Nucleus accumbens (tissue), 56 donors: ENCODE data around the gene ITGB2.

Source experiments
- DNase-seq, 56 donors: peaks; one replicate each; lab custom pipeline; 2025; lab: John Stamatoyannopoulos, UW

The ITGB2 gene

DNA sequence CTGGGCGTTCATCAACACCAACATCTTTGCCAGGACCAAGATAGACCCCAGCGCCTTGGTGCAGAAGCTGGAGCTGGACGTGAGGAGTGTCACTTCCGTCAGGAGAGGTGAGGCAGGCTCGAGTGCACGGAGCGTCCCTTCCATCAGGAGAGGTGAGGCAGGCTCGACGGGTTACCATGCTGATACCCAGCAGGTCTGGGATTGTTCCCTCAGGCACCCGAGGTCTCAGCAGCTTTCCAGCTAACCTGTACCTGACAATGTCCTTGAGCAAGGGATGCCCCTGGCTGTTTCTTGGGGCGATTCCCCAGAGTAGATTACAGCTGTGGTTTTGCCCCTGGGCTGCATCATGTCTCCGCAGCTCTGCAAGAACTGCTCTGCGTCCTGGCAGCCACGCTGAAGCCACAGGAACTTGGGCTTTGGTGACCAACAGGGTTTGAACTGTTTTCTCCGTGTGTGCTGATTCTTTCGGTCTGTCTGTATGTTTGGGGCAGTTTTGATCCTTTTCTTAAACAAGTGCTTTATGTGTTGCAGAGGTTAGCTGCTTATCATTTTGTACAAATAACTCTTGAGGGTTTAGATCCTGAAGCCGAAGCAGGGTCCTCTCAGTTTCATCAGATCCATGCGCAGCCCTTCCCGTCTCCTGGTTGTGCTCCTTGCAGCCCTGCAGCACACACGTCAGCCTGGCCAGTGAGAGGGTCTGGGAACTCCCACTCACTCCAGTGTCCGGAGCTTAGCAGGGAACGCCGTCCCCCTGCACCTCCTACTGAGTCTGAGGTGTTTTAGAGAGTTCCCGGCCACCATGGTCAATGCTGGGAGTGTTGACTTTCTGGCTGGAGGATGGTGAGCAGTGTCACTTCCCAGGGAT, 23.2 kb upstream of the ITGB2 start:
- DNase-seq, result no peak

DNA sequence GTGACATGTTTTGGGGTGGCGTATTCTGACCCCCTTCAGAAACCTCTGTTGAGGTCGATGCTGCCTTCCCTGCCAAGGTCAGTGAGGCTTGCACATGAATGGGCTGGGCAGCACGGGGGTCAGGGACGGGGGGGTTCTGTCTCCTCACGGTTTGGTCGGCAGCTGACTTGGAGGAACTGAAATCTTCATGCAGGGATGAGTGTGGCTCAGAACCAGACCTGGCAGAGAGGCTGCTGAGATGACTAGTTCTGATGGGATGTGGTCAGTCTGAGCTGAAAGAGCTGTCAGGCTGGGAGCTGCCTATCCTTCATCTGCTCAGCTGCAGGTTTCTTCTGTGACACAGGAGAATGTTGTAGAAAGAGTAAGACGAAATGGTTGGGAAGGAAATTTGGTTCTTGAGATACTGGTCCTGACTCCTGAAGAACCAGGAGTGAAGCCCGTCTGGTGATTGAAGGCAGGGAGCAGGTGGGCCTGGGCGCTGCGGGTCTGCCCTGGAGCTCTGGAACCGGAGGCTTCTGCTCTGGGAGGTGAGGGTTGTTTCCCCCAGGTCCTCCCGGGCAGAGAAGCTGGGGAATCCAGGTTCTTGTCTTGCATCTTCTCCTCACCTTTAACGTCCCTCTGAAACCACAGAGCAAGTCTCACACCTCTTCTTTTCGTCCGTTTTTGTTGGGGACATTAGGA, 22.4 kb upstream of the ITGB2 start:
- DNase-seq, result no peak

DNA sequence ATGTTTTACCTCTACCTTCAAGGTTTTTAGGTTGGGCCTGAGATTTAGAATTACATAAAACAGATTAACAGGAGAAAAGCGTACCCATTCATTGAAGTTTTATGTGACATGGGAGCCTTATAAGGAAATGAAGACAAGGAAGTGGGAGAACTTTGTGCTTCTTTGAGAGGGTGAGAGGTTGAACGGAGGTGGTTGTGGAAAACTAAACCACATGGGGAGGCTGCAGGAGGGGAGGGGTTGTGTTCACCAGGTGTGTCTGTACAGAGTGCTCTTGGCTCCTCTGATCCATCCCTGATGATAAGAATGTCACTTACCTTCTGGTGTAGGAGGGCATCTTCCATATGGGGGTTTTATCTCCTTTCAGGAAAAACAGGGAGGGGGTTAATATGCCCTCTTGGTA, 21.9 kb upstream of the ITGB2 start:
- DNase-seq, result no peak

DNA sequence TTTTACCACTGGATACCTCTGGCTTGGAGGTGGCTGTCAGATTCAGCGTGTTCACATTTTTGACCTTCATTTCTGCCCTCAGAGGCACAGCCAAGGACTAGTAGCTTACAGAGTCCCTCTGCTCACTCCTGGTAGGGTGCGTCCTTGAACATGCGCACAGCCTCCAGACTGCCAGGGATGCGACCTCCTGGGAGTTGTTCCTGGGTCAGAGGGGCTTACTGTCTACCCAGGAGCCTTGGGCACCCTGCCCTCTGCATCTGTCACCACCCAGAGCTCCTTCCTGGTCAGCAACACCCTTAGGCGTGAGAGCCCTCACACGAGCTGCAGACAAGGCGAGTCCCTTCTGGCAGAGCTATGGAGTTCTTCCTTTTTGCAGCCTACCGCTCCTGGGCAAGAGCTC, 20.9 kb upstream of the ITGB2 start:
- no peak for DNase-seq

DNA sequence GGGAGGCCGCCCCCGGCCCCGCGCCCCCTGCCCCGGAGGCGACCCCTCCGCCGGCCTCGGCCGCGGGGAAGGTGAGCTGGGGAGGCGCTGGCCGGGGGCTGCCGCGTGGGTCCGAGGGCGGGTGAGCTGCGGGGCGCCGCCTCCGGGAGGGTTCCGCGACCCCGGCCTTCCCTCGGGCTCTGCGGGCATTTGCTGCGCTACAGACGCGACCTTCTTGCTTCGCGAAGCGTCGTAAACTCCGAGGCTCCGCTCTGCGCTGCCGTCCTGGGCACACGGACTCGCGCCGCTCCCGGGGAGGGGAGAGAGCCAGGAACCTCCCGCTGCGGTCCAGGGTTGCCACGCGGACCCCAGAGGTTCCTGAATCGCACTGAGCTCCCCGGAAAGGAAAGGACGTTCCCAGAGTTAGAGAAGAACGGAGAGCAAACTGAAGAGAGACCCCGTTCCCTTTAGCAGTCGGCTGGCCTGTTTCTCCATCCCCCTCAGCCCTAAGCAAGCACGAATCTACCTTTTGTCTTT, 19.5 kb upstream of the ITGB2 start:
- DNase-seq, result no peak

DNA sequence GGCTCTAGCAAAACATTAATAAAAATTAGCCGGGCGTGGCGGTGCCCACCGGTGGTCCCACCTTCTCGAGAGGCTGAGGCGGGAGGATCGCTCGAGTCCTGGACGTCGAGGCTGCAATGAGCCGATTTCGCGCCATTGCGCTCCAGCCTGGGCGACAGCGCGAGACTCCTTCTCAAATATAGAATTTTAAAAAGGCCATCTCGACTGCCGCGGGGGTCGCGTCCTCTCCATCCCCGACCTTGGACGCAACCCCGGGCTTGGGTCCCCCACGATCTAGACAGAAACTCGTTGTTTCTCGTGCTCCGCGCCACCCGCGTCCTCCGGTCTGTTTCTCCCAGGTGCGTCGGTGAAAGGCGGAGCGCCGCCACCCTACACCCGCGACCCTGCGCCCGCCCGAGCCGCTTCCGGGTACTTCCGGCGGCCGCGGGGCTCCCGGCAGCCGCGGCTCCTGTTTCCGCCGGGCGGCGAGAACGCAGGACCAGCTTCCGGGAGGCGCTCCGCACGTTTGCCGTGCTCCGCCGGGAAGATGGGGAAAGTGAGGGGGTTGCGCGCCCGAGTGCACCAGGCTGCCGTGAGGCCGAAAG, 18.9 kb upstream of the ITGB2 start, which contains the start of gene SLX9:
SLX9 (plus strand) TSS at position 498 of the 584 bp plus-strand sequence; CDS start at position 527, 29 bp downstream.
- peak in 46 of 56 donors; percentile 22 to 84 (median 58) for DNase-seq

DNA sequence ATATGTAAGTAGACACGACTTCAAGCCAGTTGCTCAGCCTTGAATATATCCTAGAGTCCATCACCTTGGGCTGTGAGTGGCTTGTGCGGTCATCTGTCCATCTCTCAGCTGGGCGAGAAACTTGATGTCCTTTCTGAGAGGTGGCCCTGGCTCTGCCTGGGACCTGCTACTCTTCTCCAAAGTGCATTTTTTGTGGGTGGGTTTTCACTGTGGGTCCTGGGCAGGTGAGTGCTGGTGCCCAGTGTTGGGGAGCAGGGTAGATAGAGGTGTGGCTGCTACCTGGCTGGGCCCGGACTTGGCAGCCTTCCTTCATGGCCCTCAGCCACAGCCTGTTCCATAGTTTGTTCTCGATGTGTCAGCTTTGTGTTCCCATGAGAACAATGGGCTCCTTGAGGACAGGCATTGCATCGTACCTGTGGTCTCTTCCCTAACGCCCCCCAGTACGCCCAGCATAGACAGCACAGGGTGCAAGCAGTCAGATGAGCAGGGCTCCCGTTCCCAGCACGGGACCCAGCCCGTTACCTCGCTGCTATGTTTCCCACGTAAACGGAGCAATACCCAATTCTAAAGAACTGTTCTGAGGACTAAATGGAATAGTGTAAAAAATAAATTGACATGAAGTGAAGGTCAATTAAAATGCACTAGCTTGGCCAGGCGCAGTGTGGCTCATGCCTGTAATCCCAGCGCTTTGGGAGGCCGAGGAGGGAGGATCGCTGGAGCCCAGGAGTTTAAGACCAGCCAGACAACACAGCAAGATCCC, 18.3 kb upstream of the ITGB2 start:
- no peak for DNase-seq

DNA sequence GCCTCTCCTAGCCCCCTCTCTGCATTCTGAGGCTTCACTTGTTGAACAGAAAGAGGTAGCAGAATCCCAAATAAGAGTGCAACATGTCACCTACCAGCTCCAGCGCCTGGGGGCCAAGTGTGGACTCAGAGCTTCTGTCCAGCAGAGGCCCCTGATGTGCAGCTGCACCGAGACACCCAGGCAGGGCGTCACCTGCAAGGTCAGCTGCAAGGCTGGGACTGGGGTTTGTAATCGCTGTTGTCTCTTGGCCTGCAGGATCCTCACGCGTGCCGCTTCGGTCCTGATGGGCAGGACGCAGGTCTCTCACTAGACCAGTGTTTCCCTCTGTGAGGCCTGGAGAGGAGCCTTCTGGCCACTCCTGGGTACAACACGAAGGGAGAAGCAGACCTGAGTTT, 14.8 kb upstream of the ITGB2 start:
- DNase-seq, result no peak

DNA sequence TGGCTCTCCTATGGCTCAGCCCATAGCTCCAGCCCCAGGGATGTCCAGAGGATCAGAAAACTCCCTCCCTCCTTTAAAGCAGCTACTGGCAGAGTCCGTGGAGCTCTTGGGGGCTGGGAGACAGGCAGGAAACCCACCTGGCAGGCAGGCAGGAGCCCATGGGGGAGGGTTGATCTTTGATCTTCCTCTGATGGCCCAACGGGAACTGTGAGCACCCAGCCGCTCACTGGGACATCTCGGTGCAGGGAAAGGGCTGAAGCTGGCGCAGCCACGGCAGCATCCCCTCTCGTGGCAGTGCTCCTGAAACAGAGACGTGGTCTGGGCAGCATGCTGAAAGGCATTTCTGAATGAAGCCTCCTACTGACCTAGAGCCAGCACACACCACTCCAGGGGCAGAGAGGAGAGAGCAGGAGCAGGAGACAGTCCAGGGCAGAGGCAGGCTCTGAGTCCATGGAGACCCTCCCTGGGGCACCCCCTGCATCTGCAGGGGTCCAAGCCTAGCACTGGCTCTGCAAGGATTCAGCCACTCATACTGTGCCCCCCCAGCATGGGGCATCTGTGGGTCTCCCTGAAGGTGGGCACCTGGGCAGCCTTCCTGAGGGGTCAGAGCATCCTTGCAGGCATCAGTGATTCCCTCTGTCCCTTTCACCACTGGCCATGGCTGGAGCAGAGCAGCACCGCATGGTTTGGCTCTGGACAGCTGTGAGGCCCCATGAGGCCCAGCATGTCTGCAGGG, 14.3 kb upstream of the ITGB2 start:
- DNase-seq, result no peak

DNA sequence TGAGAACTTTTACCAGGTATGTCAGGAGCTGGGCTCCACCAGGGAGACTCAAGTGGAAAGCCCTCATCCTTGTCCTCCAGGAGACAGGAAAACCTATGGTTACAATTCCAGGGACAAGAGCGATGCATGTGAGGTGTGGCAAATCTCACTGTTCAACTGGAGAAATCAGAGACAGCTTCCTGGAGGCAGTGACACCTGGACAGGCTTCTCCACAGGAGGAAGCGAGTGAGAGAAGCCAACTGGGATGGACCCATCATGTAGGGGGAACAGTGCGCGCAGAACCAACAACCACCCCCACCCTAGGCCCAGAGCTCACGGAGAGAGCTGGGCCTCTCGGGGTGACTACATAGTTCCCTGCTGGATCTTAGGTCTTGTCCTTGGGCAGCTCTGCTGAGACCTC, 13.6 kb upstream of the ITGB2 start:
- no peak for DNase-seq

DNA sequence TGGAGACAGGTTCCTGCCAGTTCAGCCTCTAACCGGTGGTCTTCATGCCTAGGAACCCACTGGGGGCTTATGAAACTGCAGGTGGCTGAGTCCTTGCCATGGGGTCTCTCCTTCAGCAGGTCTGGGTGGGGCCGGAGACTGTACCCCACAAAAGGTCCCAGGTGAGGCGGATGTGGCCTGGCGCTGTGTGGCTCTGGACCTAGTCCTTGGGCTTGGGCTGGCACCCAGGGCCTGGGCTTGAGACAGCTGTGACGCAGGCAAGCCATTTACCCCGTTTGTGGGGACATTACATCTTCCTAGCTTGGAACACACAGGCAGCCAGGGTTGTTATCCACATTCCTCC, 13.2 kb upstream of the ITGB2 start:
- DNase-seq, result no peak

DNA sequence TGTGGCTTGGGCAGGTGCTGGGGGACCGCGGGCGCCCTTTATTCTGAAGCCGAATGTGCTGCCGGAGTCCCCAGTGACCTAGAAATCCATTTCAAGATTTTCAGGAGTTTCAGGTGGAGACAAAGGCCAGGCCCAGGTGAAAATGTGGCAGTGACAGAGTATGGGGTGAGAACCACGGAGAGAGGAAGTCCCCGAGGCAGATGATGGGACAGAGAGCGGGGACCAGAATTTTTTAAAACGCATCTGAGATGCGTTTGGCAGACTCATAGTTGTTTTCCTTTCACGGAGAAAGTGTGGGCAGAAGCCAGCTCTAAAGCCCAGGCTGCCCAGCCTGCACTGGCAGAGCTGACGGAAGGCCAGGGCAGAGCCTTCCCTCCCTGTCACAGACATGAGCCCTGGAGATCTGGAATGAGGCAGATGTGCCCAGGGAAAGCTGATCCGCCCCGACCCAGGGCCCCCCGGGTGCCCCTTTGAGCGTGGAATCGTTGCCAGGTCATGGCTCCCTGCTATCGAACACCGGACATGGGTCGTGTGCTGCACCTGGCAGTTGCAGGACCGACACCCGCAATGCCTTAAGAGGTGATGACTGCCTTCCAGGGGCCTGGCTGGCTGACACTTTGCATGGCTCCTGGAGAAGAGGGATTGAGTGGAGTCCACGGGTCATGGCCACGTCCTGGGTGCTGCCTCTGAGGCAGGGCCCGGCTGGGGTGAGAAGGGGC, 12.7 kb upstream of the ITGB2 start:
- DNase-seq, result no peak

DNA sequence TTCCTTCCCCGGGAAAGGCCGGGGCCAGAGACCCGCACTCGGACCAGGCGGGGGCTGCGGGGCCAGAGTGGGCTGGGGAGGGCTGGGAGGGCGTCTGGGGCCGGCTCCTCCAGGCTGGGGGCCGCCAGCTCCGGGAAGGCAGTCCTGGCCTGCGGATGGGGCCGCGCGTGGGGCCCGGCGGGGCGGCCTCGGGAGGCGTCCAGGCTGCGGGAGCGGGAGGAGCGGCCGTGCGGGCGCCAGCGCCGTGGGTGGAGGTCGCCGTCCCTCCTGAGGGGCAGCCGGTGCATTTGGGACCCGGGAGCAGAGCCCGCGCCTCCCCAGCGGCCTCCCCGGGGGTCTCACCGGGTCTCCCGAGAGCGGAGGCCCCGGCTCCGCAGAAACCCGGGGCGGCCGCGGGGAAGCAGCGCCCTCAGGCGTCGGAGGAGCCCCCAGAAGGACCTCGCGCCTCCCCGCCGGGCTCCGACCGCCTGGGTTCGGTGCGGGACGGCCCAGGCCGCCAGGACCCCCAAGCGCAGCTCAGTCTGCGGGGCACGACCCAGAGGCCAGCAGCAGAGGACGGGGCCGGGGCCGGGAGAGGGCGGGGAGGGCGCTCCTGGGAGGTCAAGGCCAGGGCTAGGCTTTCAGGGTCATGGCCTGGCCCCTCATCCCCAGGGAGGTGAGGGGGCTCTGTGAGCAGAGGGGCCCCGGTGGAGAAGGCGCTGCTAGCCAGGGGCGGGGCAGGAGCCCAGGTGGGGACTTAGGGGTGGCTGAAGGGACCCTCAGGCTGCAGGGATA, 11.9 kb upstream of the ITGB2 start:
- peak in 10 of 56 donors; percentile 4 to 54 (median 17) for DNase-seq

DNA sequence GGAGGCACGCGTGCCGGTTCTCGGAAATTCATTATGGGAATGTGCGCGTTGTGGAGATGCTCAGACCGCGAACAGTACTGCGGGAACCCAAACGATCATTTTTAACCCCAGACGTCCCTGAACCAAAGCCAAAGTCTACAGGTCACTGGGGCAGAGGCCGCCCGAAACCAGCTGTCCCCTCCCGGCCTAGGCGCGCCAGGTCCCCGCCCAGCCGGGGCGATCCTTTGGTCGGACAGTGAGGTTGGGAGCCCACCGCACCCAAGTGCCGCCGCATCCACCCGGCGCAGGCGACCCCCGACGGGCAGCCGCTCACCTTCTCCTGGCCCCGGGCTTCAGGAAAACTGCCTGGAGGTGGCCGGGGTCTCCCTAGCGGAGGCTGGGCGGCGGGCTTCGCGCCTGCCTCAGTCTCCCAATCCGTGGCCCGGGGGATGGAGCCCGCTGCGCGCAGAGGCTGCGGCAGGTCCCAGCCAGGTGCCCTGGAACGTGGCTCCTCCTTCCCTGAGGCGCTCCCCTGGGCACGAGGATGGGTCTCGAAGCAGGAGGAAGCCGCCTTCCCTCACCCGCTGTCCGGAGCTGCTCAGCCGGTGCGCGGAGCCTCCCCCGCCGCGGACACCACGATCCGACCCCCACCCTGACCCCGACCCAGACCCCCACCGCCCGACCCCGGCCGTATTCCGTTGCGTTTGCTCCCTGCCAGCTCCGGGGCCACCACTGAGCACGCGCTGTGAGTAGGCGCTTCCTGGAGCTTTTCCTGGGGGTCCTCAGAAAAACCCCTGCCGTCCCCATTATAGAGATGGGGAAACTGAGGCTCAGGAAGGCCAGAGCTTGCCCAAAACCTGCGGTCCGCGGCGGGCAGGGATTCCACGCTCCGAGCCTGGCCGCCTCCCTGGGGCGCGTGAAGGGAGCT, 11.1 kb upstream of the ITGB2 start:
- DNase-seq, result no peak

DNA sequence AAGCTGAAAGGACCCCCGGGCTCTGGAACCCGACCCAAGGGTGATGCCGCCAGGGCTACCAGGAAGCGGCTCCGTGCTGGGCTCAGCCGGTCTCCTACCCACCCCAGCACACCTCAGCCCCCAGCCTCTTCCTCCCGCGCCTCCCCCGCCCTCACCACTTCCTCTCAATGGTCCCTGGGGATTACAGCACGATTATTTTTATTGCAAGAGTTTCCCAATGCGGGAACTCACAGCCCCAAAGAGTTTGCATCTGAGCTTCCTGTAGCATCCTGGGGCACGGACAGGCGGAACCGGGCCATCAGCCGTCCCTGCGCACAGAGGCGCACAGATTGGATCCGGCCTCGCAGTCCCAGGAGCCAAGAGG, 10.4 kb upstream of the ITGB2 start:
- DNase-seq, result no peak

DNA sequence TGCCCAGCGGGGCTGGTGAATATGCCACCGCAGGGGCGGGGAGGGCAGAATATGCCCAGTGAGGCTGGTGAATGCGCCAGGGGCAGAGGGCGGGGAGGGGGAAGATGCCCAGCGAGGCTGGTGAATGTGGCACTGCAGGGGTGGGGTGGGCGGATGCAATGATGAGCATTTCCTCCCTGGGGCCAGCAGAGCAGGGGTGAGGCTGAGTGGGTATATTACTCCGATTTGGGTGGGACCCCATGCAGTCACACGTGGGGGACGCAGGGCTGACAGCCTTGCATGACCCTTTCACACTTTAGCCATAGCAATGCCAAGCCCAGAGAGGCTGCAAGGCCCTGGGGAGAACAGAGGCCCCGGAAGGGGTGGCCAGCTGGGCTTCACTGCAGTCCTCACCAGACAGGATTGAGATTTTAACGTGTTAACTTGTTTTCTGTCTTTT, 9.9 kb upstream of the ITGB2 start:
- no peak for DNase-seq

DNA sequence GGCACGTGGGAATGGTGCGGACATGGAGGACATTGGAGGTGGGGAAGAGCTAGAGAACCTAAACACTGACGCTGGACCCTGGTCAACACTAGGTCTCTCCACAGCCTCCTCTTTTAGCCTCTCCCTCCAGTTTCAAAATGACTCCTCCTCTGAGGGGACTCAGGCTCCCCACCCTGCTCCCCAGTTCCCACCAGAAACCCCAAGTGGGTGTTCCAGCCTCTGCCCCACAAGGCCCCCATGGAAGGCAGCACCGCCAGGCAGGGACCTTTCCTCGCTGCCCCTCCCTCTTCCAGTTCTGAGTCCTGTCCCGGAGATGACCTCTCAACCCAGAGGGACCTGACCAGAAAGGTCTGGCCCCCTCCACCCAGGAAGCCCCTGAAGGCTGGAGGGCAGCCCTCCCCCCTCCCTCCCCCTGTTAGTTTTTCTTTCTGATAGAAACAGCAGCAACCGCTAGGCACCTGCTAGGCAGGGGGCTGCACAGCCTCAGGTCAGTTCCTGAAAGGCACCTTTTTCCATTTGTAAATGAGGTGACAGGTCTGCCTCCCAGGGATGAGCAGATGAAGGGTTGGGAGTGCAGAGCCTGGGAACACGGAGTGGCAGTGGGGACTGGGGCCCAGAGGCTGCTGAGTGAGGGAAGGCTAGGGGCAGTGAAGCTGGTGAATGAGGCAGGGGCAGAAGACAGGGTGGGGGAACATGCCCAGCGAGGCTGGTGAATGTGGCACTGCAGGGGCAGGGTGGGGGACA, 9.3 kb upstream of the ITGB2 start:
- no peak for DNase-seq
